Measurements from ENCODE around the gene B9D1. TPM values are rescaled to one million over a fixed set of nuclear protein-coding genes. Genes with fewer than 3 reads are reported as not detected.
A peak's percentile ranks its signal among the peaks of the same experiment; 100 is the strongest.

The B9D1 gene
- total RNA-seq, 1 experiment from 2014 or later = 31.9 TPM

GRCh38 chr17:19372866-19373504, 10.5 kb upstream of the B9D1 start:
- Mint-ChIP-seq H3K36me3 (no peaks in the 10 kb centered on the region), H3K27me3 (ENCODE audit: low read depth) (no peaks in the 10 kb centered on the region), H3K4me3 (no peak overlapping the region), H3K4me1 (peaks cover 7% of the 10 kb centered on the region), H3K9me3 (no peaks in the 10 kb centered on the region), H3K27ac (no peak overlapping the region)
- ATAC-seq (no peak), DNase-seq (ENCODE audit: low spot score) (no peak)
- TF ChIP-seq NFYB (CRISPR knock-in tag; conservative IDR thresholded peaks at IDR 0.05; ENCODE audit: low read depth) = peak; percentile 63
- no peak for TF ChIP-seq PREB (CRISPR knock-in tag; IDR thresholded peaks at IDR 0.05; ENCODE audit: borderline replicate concordance)
- TF ChIP-seq PRRX2 (CRISPR knock-in tag; IDR thresholded peaks at IDR 0.05) = no peak
- TF ChIP-seq USF2 (CRISPR knock-in tag; IDR thresholded peaks at IDR 0.05) = peak; percentile 52
- ChIA-PET POLR2A (no interaction called here), CTCF (interaction anchor here (1.6 kb wide), 1 partner anchor 10 kb away, joined by 5 read pairs; the partner anchor contains the start of gene B9D1)

GRCh38 chr17:19372439-19372838, 9.9 kb upstream of the B9D1 start:
- CTCF ChIA-PET = interaction anchor here (0.6 to 1.6 kb wide), 2 partner anchors 10 to 389 kb away, joined by 3 to 5 read pairs; partner anchors contain the start of gene B9D1
- Mint-ChIP-seq H3K27me3 (ENCODE audit: low read depth) (no peaks in the 10 kb centered on the region), H3K4me1 (peaks cover 7% of the 10 kb centered on the region), H3K9me3 (no peaks in the 10 kb centered on the region), H3K36me3 (no peaks in the 10 kb centered on the region), H3K4me3 (no peak overlapping the region), H3K27ac (peak overlapping the region; percentile 14; the same call in 1 of the 2 replicates)
- DNase-seq (ENCODE audit: low spot score) = no peak
- POLR2A ChIA-PET = no interaction called here
- ATAC-seq = no peak
- TF ChIP-seq MYBL2 (CRISPR knock-in tag; IDR thresholded peaks at IDR 0.05) (no peak), NFE2L1 (CRISPR knock-in tag; IDR thresholded peaks at IDR 0.05) (no peak)

GRCh38 chr17:19372011-19372370, 9.5 kb upstream of the B9D1 start:
- no peak for DNase-seq (ENCODE audit: low spot score)
- ChIA-PET POLR2A (no interaction called here), CTCF (interaction anchor here (0.6 to 1.6 kb wide), 2 partner anchors 9 to 389 kb away, joined by 3 to 5 read pairs; partner anchors contain the start of gene B9D1)
- no peak overlapping the region for H3K27ac Mint-ChIP-seq
- H3K27me3 Mint-ChIP-seq (ENCODE audit: low read depth) = no peaks in the 10 kb centered on the region
- no peak for ATAC-seq
- no peak overlapping the region for H3K4me3 Mint-ChIP-seq
- TF ChIP-seq CREB1 (CRISPR knock-in tag; IDR thresholded peaks at IDR 0.05) = no peak
- TF ChIP-seq NFE2L1 (CRISPR knock-in tag; IDR thresholded peaks at IDR 0.05) = no peak
- no peak for TF ChIP-seq MXD4 (CRISPR knock-in tag; IDR thresholded peaks at IDR 0.05; ENCODE audit: borderline replicate concordance)
- TF ChIP-seq ATF2 (CRISPR knock-in tag; IDR thresholded peaks at IDR 0.05; ENCODE audit: borderline replicate concordance, low read depth) = no peak
- TF ChIP-seq CREM (CRISPR knock-in tag; IDR thresholded peaks at IDR 0.05) = no peak
- peaks cover 6% of the 10 kb centered on the region for H3K4me1 Mint-ChIP-seq
- H3K36me3 Mint-ChIP-seq = no peaks in the 10 kb centered on the region
- no peaks in the 10 kb centered on the region for H3K9me3 Mint-ChIP-seq

- peaks cover 2% of the 10 kb centered on the region; the same call in 1 of the 2 replicates for H3K4me1 Mint-ChIP-seq
- H3K36me3 Mint-ChIP-seq = no peaks in the 10 kb centered on the region
- H3K27me3 Mint-ChIP-seq (ENCODE audit: low read depth) = no peaks in the 10 kb centered on the region
- H3K9me3 Mint-ChIP-seq = no peaks in the 10 kb centered on the region
- ChIA-PET POLR2A (no interaction called here), CTCF (interaction anchor here (1.6 kb wide), 1 partner anchor 9 kb away, joined by 5 read pairs; the partner anchor contains the start of gene B9D1)
- H3K4me3 Mint-ChIP-seq = no peak overlapping the region
- ATAC-seq (no peak), DNase-seq (ENCODE audit: low spot score) (no peak)
- H3K27ac Mint-ChIP-seq = peak overlapping the region; percentile 16; the same call in 1 of the 2 replicates
- TF ChIP-seq GTF2I (CRISPR knock-in tag; conservative IDR thresholded peaks at IDR 0.05) (no peak), E2F4 (CRISPR knock-in tag; IDR thresholded peaks at IDR 0.05; ENCODE audit: borderline replicate concordance, low read depth) (no peak), RELA (CRISPR knock-in tag; IDR thresholded peaks at IDR 0.05; ENCODE audit: borderline replicate concordance) (no peak), TEAD4 (CRISPR knock-in tag; IDR thresholded peaks at IDR 0.05) (no peak), ESRRA (CRISPR knock-in tag; IDR thresholded peaks at IDR 0.05; ENCODE audit: borderline replicate concordance) (no peak), ATF6 (CRISPR knock-in tag; IDR thresholded peaks at IDR 0.05) (no peak), ZNF263 (CRISPR knock-in tag; IDR thresholded peaks at IDR 0.05; ENCODE audit: low read depth) (no peak), NFYB (CRISPR knock-in tag; conservative IDR thresholded peaks at IDR 0.05; ENCODE audit: low read depth) (no peak)
Measured at GRCh38 chr17:19371259-19372010, 8.9 kb upstream of the B9D1 start.

All from WTC11 (cell line).